Measurements from ENCODE around the gene SGMS2.

Gene SGMS2

GRCh38 chr4:107837317-107837716 lies 12.6 kb downstream of the SGMS2 start:
- no peak overlapping the region for H3K4me3 ChIP-seq (ENCODE audit: low read depth, low read length)
- no peak for TF ChIP-seq CTCF (IDR thresholded peaks at IDR 0.05; ENCODE audit: low read depth, low read length, missing control alignments)
- no peak for DNase-seq (ENCODE audit: low read depth)

- no peak for DNase-seq (ENCODE audit: low read depth)
- TF ChIP-seq CTCF (IDR thresholded peaks at IDR 0.05; ENCODE audit: low read depth, low read length, missing control alignments) = no peak
- H3K4me3 ChIP-seq (ENCODE audit: low read depth, low read length) = no peak overlapping the region
Observed at GRCh38 chr4:107837776-107838618, 13.3 kb downstream of the SGMS2 start.

GRCh38 chr4:107838861-107839565 lies 14.3 kb downstream of the SGMS2 start:
- no peak overlapping the region for H3K4me3 ChIP-seq (ENCODE audit: low read depth, low read length)
- TF ChIP-seq CTCF (IDR thresholded peaks at IDR 0.05; ENCODE audit: low read depth, low read length, missing control alignments) = no peak
- no peak for DNase-seq (ENCODE audit: low read depth)

- no peak for TF ChIP-seq CTCF (IDR thresholded peaks at IDR 0.05; ENCODE audit: low read depth, low read length, missing control alignments)
- H3K4me3 ChIP-seq (ENCODE audit: low read depth, low read length) = no peak overlapping the region
- DNase-seq (ENCODE audit: low read depth) = no peak
Observed at GRCh38 chr4:107843391-107843790, 18.7 kb downstream of the SGMS2 start.

GRCh38 chr4:107845681-107846080 lies 20.9 kb downstream of the SGMS2 start:
- H3K4me3 ChIP-seq (ENCODE audit: low read depth, low read length) = no peak overlapping the region
- no peak for DNase-seq (ENCODE audit: low read depth)
- TF ChIP-seq CTCF (IDR thresholded peaks at IDR 0.05; ENCODE audit: low read depth, low read length, missing control alignments) = no peak

- no peak for TF ChIP-seq CTCF (IDR thresholded peaks at IDR 0.05; ENCODE audit: low read depth, low read length, missing control alignments)
Observed at GRCh38 chr4:107850438-107850837, 25.7 kb downstream of the SGMS2 start.

More at GRCh38 chr4:107850438-107850837, 25.7 kb downstream of the SGMS2 start:
- H3K4me3 ChIP-seq (ENCODE audit: low read depth, low read length) = no peak overlapping the region
- no peak for DNase-seq (ENCODE audit: low read depth)
